Measurements from ENCODE around the gene KRTAP5-1.

Gene KRTAP5-1

GRCh38 chr11:1542267-1542666 is 42.8 kb downstream of the KRTAP5-1 start:
- DNase-seq (ENCODE audit: low read depth) = no peak

- DNase-seq (ENCODE audit: low read depth) = no peak
Measured at GRCh38 chr11:1541474-1542204, 43.4 kb downstream of the KRTAP5-1 start.

GRCh38 chr11:1540074-1540473 is 45.0 kb downstream of the KRTAP5-1 start:
- no peak for DNase-seq (ENCODE audit: low read depth)

GRCh38 chr11:1538153-1538552 is 46.9 kb downstream of the KRTAP5-1 start:
- no peak for DNase-seq (ENCODE audit: low read depth)

- DNase-seq (ENCODE audit: low read depth) = no peak
Measured at GRCh38 chr11:1536065-1536843, 48.8 kb downstream of the KRTAP5-1 start.

GRCh38 chr11:1534682-1535081 is 50.4 kb downstream of the KRTAP5-1 start:
- no peak for DNase-seq (ENCODE audit: low read depth)
